M059J (cell line): ENCODE measurements around the gene DDX23. TPM values are rescaled to one million over a fixed set of nuclear protein-coding genes. Genes with fewer than 3 reads are reported as not detected.

Source experiments
- total RNA-seq: library from RNA; depleted of rRNA; stranded (reverse); fragments of >200 nt; shearing (Covaris generic); gene quantifications from 2 replicates; pipeline ENCODE4 v1.2.3, GENCODE V29; 2014; rRNA removed

The DDX23 gene
- total RNA-seq, 1 experiment from 2014 or later = 97.2 TPM

Other genes with a start within 250 kb of the DDX23 start
- gene KANSL2, start 169.9 kb downstream of the DDX23 start, total RNA-seq = 52.8 and 63.8 TPM in 2 replicates
- gene CCNT1, start 135.5 kb downstream of the DDX23 start, total RNA-seq = 17.0 and 33.2 TPM in 2 replicates
- 7.1 and 16.3 TPM in 2 replicates for gene ADCY6, start 63.1 kb downstream of the DDX23 start, total RNA-seq
- gene CACNB3, start 33.7 kb downstream of the DDX23 start, total RNA-seq = 7.6 and 15.8 TPM in 2 replicates
- 0.20 TPM in 1 of 2 replicates, not detected in the other for gene RND1, start 13.7 kb upstream of the DDX23 start, total RNA-seq
- gene FKBP11, start 73.3 kb upstream of the DDX23 start, total RNA-seq = 5.3 and 8.4 TPM in 2 replicates
- gene ARF3, start 105.3 kb upstream of the DDX23 start, total RNA-seq = 80.8 and 81.3 TPM in 2 replicates
- gene WNT10B, start 119.6 kb upstream of the DDX23 start, total RNA-seq = 0.27 TPM in 1 of 2 replicates, not detected in the other
- gene WNT1, start 126.2 kb upstream of the DDX23 start, total RNA-seq = not detected in 2 replicates
- not detected in 2 replicates for gene DDN, start 147.2 kb upstream of the DDX23 start, total RNA-seq
- 56.0 and 59.3 TPM in 2 replicates for gene PRKAG1, start 166.6 kb upstream of the DDX23 start, total RNA-seq
- 5.9 and 16.1 TPM in 2 replicates for gene KMT2D, start 208.6 kb upstream of the DDX23 start, total RNA-seq
- gene RHEBL1, start 217.8 kb upstream of the DDX23 start, total RNA-seq = 2.5 and 4.5 TPM in 2 replicates
- gene DHH, start 242.6 kb upstream of the DDX23 start, total RNA-seq = not detected in 2 replicates